ENCODE results near the gene ADAM17.

Gene ADAM17

GRCh38 chr2:9471206-9471605 lies 84.4 kb downstream of the ADAM17 start:
- no peak for DNase-seq (ENCODE audit: low read depth)

GRCh38 chr2:9467687-9468086 lies 87.9 kb downstream of the ADAM17 start:
- no peak for DNase-seq (ENCODE audit: low read depth)

DNA sequence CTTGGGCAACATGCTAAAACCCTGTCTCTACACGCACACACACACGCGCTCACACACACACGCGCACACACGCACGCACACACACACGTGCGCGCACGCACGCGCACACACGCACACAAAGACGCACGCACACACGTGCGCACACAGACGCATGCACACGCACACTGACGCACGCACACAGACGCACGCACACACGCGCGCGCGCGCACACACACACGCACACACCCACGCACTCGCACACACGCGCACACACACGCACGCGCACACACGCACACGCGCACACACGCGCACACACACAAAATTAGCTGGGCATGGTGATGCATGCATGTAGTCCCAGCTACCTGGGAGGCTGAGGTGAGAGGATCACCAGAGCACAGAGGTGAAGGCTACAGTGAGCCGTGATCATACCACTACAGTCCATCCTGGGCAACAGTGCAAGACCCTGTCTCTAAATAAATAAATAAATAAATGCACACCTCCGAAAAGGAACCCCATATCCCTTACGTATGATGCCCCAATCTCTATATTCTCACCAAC lies 89.4 kb downstream of the ADAM17 start:
- DNase-seq (ENCODE audit: low read depth): no peak

DNA sequence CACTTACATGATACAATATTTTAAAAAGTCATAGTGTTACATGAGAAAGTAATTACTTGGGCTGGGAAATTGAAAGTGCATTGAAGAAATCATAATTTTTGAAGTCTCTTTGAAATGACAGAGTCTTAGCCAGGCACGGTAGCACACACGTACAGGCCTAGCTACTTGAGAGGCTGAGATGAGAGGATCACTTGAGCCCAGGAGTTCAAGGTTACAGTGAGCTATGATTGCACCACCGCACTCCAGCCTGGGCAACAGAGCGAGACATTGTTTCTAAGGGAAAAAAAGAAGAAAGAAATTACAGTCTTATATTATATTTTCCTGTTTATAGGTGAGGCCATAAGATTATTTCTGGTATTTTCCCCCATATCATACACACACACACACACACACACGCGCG lies 90.5 kb downstream of the ADAM17 start:
- DNase-seq (ENCODE audit: low read depth): no peak

DNA sequence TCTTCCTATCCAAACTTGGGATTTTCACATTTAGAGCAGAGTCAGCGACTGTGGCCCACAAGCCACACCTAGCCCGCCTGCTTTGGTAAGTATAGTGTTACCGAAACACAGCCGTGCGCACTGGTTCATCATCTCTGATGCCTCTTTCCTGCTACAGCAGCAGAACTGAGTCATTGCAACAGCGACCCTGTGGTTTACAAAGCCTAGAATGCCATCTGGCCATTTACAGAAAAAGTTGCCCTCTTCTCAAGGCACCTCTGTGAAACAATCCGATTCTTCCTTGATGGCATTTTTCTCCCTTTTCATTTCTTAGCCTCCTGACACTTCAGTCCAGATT lies 92.0 kb downstream of the ADAM17 start:
- no peak for DNase-seq (ENCODE audit: low read depth)

DNA sequence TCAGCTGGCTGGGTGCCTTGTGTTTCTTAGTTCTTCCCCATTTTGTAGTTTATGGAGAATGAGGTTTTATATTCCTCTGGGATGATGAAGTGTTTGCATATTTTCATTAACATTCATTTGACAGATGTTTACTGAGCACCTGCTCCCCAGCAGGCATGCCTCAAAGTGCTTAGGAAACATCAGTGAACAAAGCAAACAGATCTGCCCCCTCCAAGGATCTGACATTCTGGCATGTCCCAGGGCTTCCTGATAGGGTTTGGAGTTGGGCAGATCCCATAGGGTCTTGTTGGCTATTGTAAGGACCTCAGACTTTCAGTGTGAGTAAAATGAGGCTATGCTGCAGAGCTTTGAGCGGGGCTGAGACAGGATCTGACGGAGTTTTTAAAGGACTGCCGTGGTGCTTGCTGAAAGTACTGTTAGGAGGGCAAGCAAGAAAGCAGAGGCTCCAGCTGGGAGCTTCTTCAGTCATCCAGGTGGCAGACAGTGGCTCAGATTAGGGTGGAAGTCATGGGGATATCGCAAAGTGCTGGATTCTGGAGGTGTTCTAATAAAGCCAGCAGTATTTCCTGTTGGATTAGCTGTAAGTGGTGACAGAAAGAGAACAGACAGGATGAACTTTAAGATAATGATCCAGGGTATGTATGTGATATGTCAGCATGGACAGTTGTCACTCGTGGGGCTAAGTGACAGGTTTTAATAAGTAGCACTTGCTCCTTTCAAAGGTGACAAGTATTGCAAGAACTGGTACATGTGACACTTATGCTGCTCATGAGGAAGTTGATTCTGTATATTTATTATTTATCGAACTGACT lies 92.5 kb downstream of the ADAM17 start:
- no peak for DNase-seq (ENCODE audit: low read depth)

- no peak for DNase-seq (ENCODE audit: low read depth)
Observed at GRCh38 chr2:9462313-9462712, 93.3 kb downstream of the ADAM17 start.

- DNase-seq (ENCODE audit: low read depth): no peak
Observed at GRCh38 chr2:9461079-9461478, 94.6 kb downstream of the ADAM17 start.

GRCh38 chr2:9460441-9461017 lies 95.1 kb downstream of the ADAM17 start:
- no peak for DNase-seq (ENCODE audit: low read depth)

DNA sequence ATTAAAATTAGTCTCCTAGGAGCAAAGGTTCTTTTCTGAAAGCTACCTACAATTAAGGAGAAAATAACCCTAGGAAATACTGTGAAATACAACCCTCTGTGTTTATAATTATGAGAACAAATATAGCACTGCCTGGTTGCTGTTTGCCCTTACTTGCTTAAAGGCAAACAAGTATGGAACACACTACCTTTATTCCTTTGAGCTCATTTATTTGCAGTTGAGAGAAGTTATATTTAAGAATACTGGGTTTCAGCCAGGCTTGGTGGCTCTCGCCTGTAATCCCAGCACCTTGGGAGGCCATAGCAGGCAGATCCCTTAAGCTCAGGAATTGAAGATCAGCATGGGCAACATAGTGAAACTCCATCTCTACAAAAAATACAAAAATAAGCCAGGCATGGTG lies 104.4 kb downstream of the ADAM17 start:
- no peak for DNase-seq (ENCODE audit: low read depth)

DNA sequence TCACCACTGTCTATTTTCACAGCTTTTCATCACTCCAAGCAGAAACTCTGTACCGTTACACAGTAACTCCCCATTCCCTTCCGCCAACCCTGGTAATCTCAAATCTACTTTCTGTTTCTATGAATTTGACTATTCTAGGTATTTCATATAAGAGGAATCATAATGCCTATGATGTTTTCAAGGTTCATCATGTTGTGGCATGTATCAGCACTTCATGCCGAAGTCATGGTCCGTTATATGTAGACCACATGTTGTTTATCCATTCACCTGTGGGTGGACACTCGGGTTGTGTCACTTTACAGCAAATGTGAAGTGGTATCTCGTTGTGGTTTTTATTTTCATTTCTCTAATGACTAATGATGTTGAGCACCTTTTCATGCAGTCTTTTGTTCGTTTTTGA lies 110.5 kb downstream of the ADAM17 start:
- DNase-seq (ENCODE audit: low read depth): no peak

DNA sequence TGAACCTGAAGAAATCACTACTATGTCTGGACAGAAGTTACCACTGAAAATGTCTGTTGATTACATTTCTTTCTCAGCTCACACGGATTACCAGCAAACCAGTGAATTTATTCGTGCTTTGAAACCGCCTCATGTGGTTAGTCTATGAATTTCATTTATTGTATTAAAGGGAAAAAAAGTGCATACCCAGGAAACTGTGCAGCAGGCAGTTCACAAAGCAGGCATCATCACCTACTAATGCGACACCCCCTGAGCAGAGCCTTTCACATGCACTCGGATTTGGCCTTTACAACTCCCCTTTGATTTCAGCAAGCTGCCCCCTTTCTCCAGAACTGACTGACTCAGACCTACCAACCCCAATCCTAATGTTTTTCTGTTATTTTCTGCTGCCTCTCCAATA lies 112.1 kb downstream of the ADAM17 start:
- no peak for DNase-seq (ENCODE audit: low read depth)

DNA sequence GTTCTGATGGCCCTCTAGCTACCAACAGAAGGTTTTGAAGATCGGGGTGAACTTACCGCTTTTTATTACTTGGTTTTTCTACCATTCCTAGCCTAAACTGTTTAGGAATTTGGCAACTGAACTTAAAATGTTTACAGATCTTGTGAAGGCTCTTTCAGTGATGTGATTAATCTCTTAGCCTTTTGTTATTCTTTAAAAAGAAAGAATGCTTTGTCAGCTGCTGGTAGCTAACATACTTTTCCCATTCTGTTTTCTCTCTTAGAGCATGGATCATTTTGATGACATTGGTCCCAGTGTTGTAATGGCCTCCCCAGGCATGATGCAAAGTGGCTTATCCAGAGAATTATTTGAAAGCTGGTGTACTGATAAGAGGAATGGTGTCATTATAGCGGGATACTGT lies 114.1 kb downstream of the ADAM17 start:
- no peak for DNase-seq (ENCODE audit: low read depth)

- DNase-seq (ENCODE audit: low read depth): no peak
Observed at GRCh38 chr2:9440058-9440727, 115.4 kb downstream of the ADAM17 start.

- no peak for DNase-seq (ENCODE audit: low read depth)
Observed at GRCh38 chr2:9439536-9439935, 116.1 kb downstream of the ADAM17 start.
